HG03097 (cell line): ENCODE results near the gene SIRT3.

ENCODE experiments used
- ATAC-seq: cut with Tn5 transposase; IDR thresholded peaks from one replicate; pipeline ENCODE4 v1.9.1; 2021; ENCODE audit not compliant: unreplicated experiment, low FRiP score

SIRT3 gene

DNA sequence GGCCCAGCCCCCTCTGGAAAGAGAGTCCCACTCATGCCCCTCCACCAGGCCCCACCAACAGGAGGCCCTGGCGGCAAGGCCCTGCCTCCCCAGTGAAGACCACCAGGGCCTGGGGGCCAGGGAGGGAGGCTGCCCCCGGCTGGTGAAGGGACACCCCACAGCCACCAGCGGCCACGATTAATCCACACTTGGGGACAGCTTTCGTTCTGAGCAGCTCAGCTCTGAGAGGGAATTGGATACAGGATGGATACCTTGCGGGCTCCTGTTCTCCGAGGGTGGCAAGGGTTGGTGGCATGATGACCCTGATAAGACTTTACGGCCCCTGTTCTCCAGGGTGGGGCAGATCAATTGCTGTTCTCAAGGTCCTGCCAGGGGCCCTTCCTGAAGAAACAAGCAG lies 35.2 kb upstream of the SIRT3 start:
- ATAC-seq = no peak

- no peak for ATAC-seq
Observed at GRCh38 chr11:270451-271318, 34.5 kb upstream of the SIRT3 start.

- ATAC-seq = peak; percentile 62
Observed at GRCh38 chr11:269146-269890, 33.2 kb upstream of the SIRT3 start.

- peak; percentile 46 for ATAC-seq
Observed at GRCh38 chr11:268716-269145, 32.6 kb upstream of the SIRT3 start.

DNA sequence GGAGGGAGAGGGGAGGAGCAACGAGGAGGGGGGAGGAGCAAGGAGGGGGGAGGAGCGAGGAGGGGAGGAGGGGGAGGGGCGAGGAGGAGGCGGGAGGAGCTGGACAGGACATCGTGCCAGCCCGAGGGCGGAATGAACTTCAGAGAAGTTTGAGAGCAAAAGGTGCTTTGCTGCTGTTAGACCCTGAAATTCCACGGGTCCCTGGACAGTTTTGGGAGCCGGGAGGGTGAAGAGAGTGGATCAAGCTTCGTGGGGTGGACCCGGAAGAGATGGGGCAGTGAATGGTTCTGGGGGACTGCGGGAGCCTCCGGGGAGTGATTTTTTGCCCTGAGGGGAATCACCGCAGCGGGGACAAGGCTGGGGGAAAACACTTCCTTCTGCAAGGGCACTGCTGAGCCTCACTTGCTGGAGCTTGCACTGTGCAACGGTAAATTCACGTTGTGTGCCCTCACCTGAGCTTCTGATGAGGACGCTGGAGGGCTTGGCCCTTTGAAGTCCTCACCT lies 31.4 kb upstream of the SIRT3 start:
- ATAC-seq = no peak

GRCh38 chr11:266676-267439 lies 30.7 kb upstream of the SIRT3 start:
- ATAC-seq = no peak

GRCh38 chr11:261624-262023 lies 25.5 kb upstream of the SIRT3 start:
- no peak for ATAC-seq

GRCh38 chr11:259413-259812 lies 23.3 kb upstream of the SIRT3 start:
- ATAC-seq = no peak

GRCh38 chr11:257766-258493 lies 21.8 kb upstream of the SIRT3 start:
- ATAC-seq = no peak

GRCh38 chr11:256952-257737 lies 21.0 kb upstream of the SIRT3 start:
- no peak for ATAC-seq

DNA sequence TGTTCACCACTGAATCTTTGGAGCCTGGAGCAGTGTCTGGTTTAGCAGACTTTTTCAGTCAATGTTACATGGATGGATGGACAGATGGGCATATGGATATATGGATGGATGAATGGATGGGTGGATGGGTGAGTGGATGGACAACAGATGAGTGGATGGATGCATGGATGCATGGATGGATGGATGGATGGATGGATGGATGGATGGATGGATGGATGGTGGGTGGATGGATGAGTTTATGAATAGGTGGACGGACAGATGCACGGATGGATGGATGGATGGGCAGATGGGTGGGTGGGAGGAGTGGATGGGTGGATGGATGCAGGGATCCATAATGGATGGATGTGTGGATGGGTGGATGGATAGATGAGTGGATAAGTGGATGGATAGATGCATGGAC lies 19.7 kb upstream of the SIRT3 start:
- no peak for ATAC-seq

GRCh38 chr11:255176-255575 lies 19.0 kb upstream of the SIRT3 start:
- ATAC-seq = no peak

DNA sequence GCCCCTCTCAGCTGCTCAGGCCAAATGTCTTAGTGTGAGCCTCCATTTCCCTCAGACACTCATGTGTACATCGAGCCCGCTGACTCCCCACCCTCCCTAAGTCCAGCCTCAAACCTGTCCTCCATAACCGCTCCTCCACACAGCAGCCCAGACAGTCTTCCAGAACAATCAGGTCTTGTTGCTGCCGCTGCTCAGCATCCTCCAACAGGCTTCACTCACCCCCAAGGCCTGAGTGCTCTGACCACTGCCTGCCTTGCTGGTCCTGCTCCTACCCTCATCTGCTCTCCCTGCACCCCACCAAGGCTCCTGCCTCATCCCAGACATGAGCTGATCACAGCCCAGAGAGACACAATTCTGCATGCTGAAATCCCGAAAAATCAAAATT lies 17.7 kb upstream of the SIRT3 start:
- no peak for ATAC-seq

DNA sequence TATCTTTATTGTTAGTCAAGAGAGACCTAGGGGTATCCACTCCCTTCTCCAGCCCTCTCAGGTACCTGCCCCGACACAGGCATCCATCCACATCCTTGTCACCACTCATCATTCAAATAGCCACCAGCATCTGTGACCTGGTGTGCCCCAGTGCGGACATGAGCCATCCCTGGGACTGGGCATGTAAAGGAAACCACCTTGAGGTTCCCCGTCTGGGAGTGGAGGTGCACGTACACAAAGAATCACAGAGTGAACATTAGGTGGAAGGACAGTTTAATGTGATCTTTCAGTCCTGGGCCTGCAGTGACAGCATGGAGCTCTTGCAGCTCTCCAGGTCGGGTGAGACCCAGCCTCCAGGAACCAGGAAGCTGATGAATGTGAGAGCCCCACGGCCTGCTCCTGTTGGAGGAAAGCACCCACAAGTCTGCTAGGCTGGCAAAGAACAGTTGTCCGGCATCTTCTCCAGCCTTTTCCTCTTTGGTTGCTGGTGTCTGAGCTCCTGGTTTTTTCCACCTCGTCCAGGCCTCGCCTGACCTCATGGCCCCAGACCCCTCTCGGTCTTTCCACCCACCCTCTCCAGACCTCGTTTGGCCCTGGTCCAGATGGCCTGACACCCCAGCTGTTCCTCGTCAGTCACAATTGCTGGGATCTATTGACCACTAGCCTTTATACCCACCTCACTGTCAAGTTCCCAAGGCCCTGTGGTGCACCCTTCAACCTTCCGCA lies 17.2 kb upstream of the SIRT3 start:
- no peak for ATAC-seq

GRCh38 chr11:252666-253065 lies 16.5 kb upstream of the SIRT3 start:
- no peak for ATAC-seq

- no peak for ATAC-seq
Observed at GRCh38 chr11:251550-251949, 15.4 kb upstream of the SIRT3 start.

- ATAC-seq = no peak
Observed at GRCh38 chr11:250740-251299, 14.7 kb upstream of the SIRT3 start.

DNA sequence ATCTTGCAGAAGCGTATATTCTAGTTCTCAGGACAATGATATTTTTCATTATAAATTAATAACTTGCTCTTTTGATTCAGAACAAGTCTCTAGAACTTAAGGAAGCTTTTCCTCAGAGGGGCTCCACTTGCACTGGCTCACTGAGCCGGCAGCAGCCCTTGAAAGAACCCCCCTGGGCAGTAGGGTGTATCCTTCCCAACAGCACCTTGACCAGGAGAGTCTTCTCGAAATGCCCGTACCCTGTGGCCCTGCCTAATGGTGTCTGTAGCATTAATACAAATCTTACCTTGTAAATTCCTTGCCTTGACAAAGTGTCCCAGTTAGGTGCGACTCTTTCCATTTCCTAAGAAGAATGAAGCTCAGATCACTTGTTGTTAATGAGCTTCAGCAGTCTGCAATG lies 14.1 kb upstream of the SIRT3 start:
- ATAC-seq = no peak

GRCh38 chr11:249062-249461 lies 12.9 kb upstream of the SIRT3 start:
- no peak for ATAC-seq
